Ishikawa (cell line): ENCODE measurements around the gene RAB11FIP5.

ENCODE experiments used
- MAX ChIP-seq: IDR thresholded peaks from 2 replicates; pipeline ENCODE4 v1.6.1; 2012
- YY1 ChIP-seq: IDR thresholded peaks from 2 replicates; pipeline ENCODE4 v1.6.1; 2012; ENCODE audit warnings: low read depth

GRCh38 chr2:73116182-73116960 is 3.6 kb upstream of the RAB11FIP5 start:
- TF ChIP-seq YY1 (no peak), MAX (no peak)
